HG03139 (cell line): ENCODE results near the gene GHITM.

Source experiments
- ATAC-seq: cut with Tn5 transposase; IDR thresholded peaks from one replicate; pipeline ENCODE4 v1.9.1; 2021; ENCODE audit not compliant: unreplicated experiment

The GHITM gene

DNA sequence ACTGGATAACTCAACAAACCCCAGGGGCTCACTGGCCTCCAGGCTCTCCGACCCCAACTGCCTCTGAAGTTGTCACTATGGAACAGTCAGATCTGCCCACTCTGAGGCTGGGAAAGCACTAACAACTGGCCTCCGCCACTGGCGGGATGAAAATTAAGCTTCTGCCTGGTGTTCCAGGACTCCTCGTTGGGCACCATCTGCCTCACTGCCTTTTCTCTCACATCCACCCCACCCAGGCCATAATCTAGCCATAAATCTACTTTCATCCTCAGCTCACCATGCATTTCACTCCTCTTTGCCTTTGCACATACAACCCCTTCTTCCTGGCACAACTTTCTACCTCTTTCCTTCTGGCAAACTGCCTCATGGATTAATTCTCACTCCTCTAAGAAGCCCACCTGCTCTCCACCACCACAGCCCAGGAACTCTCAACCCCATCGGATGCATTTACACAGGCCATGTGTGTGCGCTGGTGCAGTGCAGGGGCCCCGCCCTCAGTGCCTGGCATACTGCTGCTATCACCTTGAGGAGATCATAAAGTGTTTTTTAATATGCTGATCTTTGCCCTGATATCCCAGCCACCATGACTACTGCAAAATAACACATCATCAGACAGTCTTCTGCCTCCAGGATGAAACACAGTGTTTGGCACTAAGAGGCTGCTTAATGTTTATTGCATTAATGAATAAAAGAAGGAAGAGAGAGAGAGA is 59.1 kb downstream of the GHITM start:
- ATAC-seq: no peak

DNA sequence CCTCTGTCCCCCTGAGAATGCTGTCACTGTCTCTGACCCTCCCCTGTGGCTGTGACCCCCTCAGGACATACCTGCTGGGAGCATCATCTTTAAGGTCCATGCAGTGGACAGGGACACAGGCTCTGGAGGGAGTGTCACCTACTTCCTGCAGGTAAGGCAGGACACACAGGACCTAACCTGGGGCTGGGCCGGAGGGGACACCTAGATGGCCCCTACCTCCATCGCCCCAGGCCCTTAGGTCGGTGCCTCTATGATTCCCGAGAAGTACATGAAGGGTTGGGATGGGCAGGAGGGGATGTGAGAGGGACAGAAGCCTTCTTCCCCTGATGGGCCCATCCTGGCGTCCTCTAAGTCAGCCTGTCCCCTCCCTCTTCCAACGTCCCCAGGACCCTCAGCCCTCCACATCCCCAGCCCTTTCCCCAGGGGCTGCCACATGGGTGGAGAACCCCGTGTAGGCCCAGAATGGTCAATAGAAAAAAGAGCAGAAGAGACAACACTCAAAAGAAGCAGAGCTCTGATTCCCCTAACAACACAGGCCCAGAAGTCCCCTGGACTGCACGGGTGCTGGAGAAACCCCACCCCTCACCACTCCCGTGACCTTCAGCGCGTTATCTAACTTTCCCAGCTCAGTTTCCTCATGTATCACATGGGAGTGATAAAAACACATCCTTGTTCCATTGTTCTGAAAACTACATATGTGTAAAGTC is 61.4 kb downstream of the GHITM start:
- no peak for ATAC-seq

DNA sequence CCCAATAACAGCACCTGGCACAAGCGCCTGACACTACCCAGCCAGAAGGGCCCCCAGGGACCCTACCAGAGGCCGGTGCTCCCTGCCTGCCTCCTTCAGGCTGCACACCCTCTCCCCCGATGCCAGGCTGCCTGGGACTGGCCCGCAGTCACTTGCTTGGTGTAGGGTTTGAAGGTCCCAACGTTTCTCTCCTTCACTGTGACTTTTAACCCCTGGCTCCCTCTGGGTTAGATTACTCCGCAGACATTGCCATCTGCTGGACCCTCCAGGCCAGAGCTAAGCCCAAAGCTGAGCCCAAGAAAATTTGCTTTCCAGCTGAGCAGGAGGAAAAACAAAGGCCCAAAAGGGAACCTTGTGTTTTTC is 61.9 kb downstream of the GHITM start:
- no peak for ATAC-seq

DNA sequence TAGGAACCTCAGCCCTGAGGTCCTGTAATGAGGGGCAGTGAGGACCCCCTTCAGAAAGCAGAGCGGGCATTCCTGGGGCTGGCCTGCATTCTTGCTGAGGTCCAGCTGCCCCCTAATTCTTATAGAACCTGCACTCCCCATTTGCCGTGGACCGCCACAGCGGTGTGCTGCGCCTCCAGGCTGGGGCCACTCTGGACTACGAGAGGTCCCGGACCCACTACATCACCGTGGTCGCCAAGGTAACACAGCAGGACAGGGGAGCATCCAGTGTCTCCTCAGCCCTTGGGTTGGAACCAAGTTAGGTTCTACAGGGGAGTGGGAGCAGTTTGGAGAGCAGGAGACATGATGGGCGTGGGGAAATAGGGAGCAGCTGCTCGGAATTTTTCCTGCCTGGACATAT is 62.4 kb downstream of the GHITM start:
- ATAC-seq: no peak

DNA sequence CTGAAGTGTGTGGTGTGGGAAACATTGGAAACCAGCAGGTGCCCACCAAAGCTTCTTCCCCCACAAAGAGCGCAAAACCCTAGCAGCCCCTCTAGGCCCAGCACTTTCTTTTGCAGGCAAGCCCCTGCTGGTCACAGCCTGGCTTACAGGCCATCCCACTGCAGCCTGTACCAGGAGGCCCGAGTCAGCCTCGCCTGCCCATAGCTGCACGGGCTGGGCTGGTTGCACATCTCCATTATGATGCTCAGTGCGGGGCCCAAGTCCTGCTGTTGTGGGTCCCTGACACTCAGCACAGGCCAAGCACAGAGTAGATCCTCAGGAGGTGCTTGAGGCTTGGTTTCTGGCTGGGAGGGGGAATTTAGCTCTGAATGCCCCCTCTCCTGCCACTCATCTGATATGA is 63.0 kb downstream of the GHITM start:
- ATAC-seq: no peak
